Measurements from ENCODE around the gene CDKN2D.

GRCh38 chr19:10568826-10569651, at the start of gene CDKN2D:
- TF ChIP-seq CTCF (IDR thresholded peaks at IDR 0.05): peak; percentile 35 to 82 (median 54)
- TF ChIP-seq POLR2A (IDR thresholded peaks at IDR 0.05): peak; percentile 81 to 83

Measured in uterus (tissue), 2 donors.